Left ventricle myocardium inferior (tissue), 1 donor: ENCODE data around the gene ESR1. TPM values are rescaled to one million over a fixed set of nuclear protein-coding genes. Genes with fewer than 3 reads are reported as not detected.
"Not testable (repeated sequence)": the region's sequence is repeated elsewhere in the genome, so short reads cannot be mapped to it uniquely, and the experiment has no call there.

Experiments used
- DNase-seq: peaks from one replicate; pipeline ENCODE4 v3.0.0-alpha.2; 2020
- H3K27ac ChIP-seq: fragments of 200-600 bp; replicated peaks from 2 replicates; pipeline ENCODE4 v1.8.0; 2021
- H3K27me3 ChIP-seq: fragments of 200-600 bp; 2 replicates; pipeline ENCODE4 v1.8.0; 2021; ENCODE audit warnings: low read depth
- H3K36me3 ChIP-seq: fragments of 200-600 bp; 2 replicates; pipeline ENCODE4 v1.8.0; 2021
- H3K4me1 ChIP-seq: fragments of 200-600 bp; 2 replicates; pipeline ENCODE4 v1.8.0; 2021
- H3K4me3 ChIP-seq: fragments of 200-600 bp; 2 replicates; pipeline ENCODE4 v1.8.0; 2021; ENCODE audit warnings: mild to moderate bottlenecking, moderate library complexity
- H3K9me3 ChIP-seq: fragments of 200-600 bp; replicated peaks from 2 replicates; pipeline ENCODE4 v1.8.0; 2021
- CTCF ChIP-seq: fragments of 200-600 bp; IDR thresholded peaks from 2 replicates; pipeline ENCODE4 v1.8.0; 2021; ENCODE audit warnings: antibody characterized with exemption, mild to moderate bottlenecking, borderline replicate concordance
- intact Hi-C: fragments of 100-400 bp; cut with micrococcal nuclease; formaldehyde crosslinking; loops from one replicate; pipeline ENCODE4 v1.11.0; 2022
- total RNA-seq: library from RNA; stranded (reverse); fragmentation: NEBNext Ultra II Directional; extraction: Animal tissue kit (Norgen Biotek cat#: 25700); gene quantifications from one replicate; pipeline ENCODE4 v1.2.1, GENCODE V29; 2021
- donor health status: DM: no; HTN: yes; CAD: no; lungs with severe emphysema.

ESR1 gene
- total RNA-seq, 1 donor from 2014 or later: 1.6 TPM

DNA sequence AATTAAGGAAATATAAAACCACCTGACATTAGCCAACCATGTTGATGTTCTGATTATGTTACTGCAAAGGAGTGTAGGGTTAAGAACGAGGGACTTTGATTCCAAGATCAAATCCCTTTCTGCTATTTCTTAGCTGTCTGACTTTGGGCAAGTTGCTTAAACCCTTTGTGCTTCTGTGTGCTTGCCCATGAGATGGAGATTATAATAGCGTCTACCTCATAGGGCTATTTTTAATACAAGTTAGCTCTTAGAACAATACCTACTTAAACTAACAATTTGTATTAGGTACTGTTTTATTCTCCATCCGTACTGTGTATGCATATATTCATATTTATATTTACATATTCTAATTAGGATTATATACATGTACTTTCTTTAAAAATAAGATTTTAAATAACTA is 263.8 kb downstream of the ESR1 start:
- H3K27ac ChIP-seq: no peak overlapping the region

GRCh38 chr6:152071843-152072242 is 264.4 kb downstream of the ESR1 start:
- intact Hi-C loops: no loop called here
- DNase-seq: no peak
- no peaks in the 10 kb centered on the region for H3K27me3 ChIP-seq
- H3K4me3 ChIP-seq: no peak overlapping the region
- peaks cover 26% of the 10 kb centered on the region for H3K9me3 ChIP-seq
- no peak overlapping the region for H3K27ac ChIP-seq
- TF ChIP-seq CTCF: no peak
- peaks cover 4% of the 10 kb centered on the region for H3K36me3 ChIP-seq
- peaks cover 37% of the 10 kb centered on the region for H3K4me1 ChIP-seq

More for the DNA sequence above, 263.8 kb downstream of the ESR1 start:
- Histone ChIP-seq H3K9me3 (peaks cover 21% of the 10 kb centered on the region), H3K4me1 (peaks cover 37% of the 10 kb centered on the region), H3K36me3 (peaks cover 4% of the 10 kb centered on the region), H3K4me3 (no peak overlapping the region), H3K27me3 (no peaks in the 10 kb centered on the region)
- TF ChIP-seq CTCF: no peak
- intact Hi-C loops: no loop called here
- DNase-seq: no peak

DNA sequence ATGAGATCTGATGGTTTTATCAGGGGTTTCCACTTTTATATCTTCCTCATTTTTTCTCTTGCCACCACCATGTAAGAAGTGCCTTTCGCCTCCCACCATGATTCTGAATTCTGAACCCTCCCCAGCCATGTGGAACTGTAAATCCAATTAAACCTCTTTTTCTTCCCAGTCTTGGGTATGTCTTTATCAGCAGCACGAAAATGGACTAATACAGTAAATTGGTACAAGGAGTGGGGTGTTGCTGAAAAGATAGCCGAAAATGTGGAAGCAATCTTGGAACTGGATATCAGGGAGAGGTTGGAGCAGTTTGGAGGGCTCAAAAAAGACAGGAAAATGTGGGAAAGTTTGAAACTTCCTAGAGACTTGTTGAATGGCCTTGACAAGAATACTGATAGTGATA is 268.8 kb downstream of the ESR1 start:
- H3K27ac ChIP-seq, H3K36me3 ChIP-seq, intact Hi-C loops, H3K27me3 ChIP-seq, H3K4me3 ChIP-seq, DNase-seq: not testable (repeated sequence)
- Histone ChIP-seq H3K9me3 (peaks cover 28% of the 10 kb centered on the region), H3K4me1 (peaks cover 17% of the 10 kb centered on the region)

DNA sequence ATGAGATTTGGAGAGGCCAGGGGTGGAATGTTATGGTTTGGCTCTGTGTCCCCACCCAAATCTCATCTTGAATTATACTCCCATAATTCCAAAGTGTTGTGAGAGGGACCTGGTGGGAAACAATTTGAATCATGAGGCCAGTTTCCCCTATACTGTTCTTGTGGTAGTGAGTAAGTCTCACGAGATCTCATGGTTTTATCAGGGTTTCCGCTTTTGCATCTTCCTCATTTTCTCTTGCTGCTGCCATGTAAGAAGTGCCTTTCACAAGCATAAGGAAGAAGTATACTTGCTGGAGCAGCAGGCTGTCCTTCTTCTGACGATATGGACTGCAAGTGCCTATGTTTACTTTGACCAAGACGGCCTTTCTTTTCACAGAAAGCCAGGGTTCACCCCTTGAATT is 270.5 kb downstream of the ESR1 start:
- no peak overlapping the region for H3K27ac ChIP-seq

GRCh38 chr6:152078804-152079203 is 271.3 kb downstream of the ESR1 start:
- intact Hi-C loops: no loop called here
- Histone ChIP-seq H3K4me1 (no peaks in the 10 kb centered on the region), H3K27ac (no peak overlapping the region), H3K9me3 (peaks cover 40% of the 10 kb centered on the region), H3K27me3 (no peaks in the 10 kb centered on the region), H3K36me3 (peaks cover 4% of the 10 kb centered on the region), H3K4me3 (no peak overlapping the region)
- TF ChIP-seq CTCF: no peak
- no peak for DNase-seq

More for the DNA sequence above, 270.5 kb downstream of the ESR1 start:
- no peak for DNase-seq
- intact Hi-C loops: no loop called here
- H3K27me3 ChIP-seq: no peaks in the 10 kb centered on the region
- peaks cover under 1% of the 10 kb centered on the region for H3K4me1 ChIP-seq
- no peak overlapping the region for H3K4me3 ChIP-seq
- H3K9me3 ChIP-seq: peaks cover 32% of the 10 kb centered on the region
- no peak for TF ChIP-seq CTCF
- H3K36me3 ChIP-seq: peaks cover 4% of the 10 kb centered on the region

- Histone ChIP-seq H3K4me3 (no peak overlapping the region), H3K4me1 (peaks cover 3% of the 10 kb centered on the region)
- intact Hi-C loops: no loop called here
Observed at GRCh38 chr6:152085451-152085921, 278.0 kb downstream of the ESR1 start.

More at GRCh38 chr6:152085451-152085921, 278.0 kb downstream of the ESR1 start:
- H3K27me3 ChIP-seq: no peaks in the 10 kb centered on the region
- no peak for TF ChIP-seq CTCF
- no peaks in the 10 kb centered on the region for H3K36me3 ChIP-seq
- peaks cover 13% of the 10 kb centered on the region for H3K9me3 ChIP-seq
- no peak overlapping the region for H3K27ac ChIP-seq
- DNase-seq: no peak
